ENCODE results near the gene TWIST2. TPM values are rescaled to one million over a fixed set of nuclear protein-coding genes. Genes with fewer than 3 reads are reported as not detected.

TWIST2 gene
- polyA plus RNA-seq, 1 donor from 2014 or later: not detected

DNA sequence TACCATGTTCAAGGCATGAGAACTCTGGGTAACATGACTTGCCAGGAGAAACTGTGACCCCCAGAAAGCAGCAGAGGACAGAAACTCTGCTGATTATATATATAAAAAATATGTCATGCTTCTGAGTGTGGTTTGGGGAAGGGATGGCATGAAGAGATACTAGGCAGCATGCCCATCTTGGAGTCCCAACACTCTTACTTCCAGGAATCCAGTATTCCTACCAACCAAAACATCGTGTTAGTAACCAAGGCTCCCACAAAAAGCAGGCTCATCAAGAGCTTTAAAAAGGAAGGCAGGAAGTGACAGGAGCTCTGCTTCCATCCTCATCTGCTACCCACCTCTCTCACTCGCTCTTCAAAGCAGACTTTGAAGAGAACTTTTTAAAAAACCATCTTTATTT lies 31.6 kb upstream of the TWIST2 start:
- Histone ChIP-seq H3K4me3 (ENCODE audit: low read length) (no peak overlapping the region), H2AFZ (ENCODE audit: low read depth, low read length) (no peak overlapping the region), H3K27me3 (ENCODE audit: insufficient read depth, low read depth, low read length) (no peaks in the 10 kb centered on the region), H3K79me2 (replicated peaks; ENCODE audit: insufficient read depth, low read length) (no peaks in the 10 kb centered on the region), H3K36me3 (ENCODE audit: insufficient read depth, low read length) (no peaks in the 10 kb centered on the region), H4K20me1 (ENCODE audit: insufficient read depth) (no peaks in the 10 kb centered on the region), H3K9me2 (ENCODE audit: insufficient read depth, low read length) (no peaks in the 10 kb centered on the region), H3F3A (ENCODE audit: insufficient read depth, low read length, poor library complexity, severe bottlenecking) (no peaks in the 10 kb centered on the region), H3K27ac (ENCODE audit: low read length) (no peak overlapping the region), H3K9me3 (ENCODE audit: low read length) (no peaks in the 10 kb centered on the region), H3K9ac (ENCODE audit: low read length) (no peak overlapping the region), H3K4me2 (ENCODE audit: low read length) (no peak overlapping the region)
- TF ChIP-seq RAD21 (conservative IDR thresholded peaks at IDR 0.05): no peak

DNA sequence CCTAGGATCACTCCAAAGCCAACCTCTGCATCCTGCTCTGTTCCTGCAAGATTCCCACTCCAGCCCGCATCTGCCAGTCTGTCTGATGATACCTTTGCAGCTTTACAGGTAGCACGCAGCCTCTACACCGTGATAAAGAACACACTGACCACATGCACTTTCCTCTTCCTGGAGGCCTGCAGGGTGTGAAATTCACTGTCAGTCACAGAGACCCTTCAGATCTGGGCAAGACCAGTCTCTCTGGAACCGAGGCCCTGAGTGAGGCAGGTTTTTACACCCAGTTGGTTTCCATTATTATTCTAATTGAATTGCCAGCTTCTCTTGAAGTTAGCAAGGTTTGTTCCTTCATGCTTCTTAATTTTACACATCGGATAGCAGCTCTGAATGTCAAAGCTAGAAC lies 30.5 kb upstream of the TWIST2 start:
- Histone ChIP-seq H3K27ac (ENCODE audit: low read length) (no peak overlapping the region), H3K79me2 (replicated peaks; ENCODE audit: insufficient read depth, low read length) (no peaks in the 10 kb centered on the region), H3K9ac (ENCODE audit: low read length) (no peak overlapping the region), H3K4me3 (ENCODE audit: low read length) (no peak overlapping the region), H3K9me3 (ENCODE audit: low read length) (no peaks in the 10 kb centered on the region), H3K4me2 (ENCODE audit: low read length) (no peak overlapping the region), H3F3A (ENCODE audit: insufficient read depth, low read length, poor library complexity, severe bottlenecking) (no peaks in the 10 kb centered on the region), H4K20me1 (ENCODE audit: insufficient read depth) (no peaks in the 10 kb centered on the region), H2AFZ (ENCODE audit: low read depth, low read length) (no peak overlapping the region), H3K27me3 (ENCODE audit: insufficient read depth, low read depth, low read length) (no peaks in the 10 kb centered on the region), H3K36me3 (ENCODE audit: insufficient read depth, low read length) (no peaks in the 10 kb centered on the region), H3K9me2 (ENCODE audit: insufficient read depth, low read length) (no peaks in the 10 kb centered on the region)
- TF ChIP-seq EZH2 (IDR thresholded peaks at IDR 0.05; ENCODE audit: borderline replicate concordance, insufficient read depth, low read length, poor library complexity, severe bottlenecking) (no peak), TAF1 (IDR thresholded peaks at IDR 0.05; ENCODE audit: low read depth) (no peak), RAD21 (conservative IDR thresholded peaks at IDR 0.05) (no peak)
- TF ChIP-seq, protein P1, sequence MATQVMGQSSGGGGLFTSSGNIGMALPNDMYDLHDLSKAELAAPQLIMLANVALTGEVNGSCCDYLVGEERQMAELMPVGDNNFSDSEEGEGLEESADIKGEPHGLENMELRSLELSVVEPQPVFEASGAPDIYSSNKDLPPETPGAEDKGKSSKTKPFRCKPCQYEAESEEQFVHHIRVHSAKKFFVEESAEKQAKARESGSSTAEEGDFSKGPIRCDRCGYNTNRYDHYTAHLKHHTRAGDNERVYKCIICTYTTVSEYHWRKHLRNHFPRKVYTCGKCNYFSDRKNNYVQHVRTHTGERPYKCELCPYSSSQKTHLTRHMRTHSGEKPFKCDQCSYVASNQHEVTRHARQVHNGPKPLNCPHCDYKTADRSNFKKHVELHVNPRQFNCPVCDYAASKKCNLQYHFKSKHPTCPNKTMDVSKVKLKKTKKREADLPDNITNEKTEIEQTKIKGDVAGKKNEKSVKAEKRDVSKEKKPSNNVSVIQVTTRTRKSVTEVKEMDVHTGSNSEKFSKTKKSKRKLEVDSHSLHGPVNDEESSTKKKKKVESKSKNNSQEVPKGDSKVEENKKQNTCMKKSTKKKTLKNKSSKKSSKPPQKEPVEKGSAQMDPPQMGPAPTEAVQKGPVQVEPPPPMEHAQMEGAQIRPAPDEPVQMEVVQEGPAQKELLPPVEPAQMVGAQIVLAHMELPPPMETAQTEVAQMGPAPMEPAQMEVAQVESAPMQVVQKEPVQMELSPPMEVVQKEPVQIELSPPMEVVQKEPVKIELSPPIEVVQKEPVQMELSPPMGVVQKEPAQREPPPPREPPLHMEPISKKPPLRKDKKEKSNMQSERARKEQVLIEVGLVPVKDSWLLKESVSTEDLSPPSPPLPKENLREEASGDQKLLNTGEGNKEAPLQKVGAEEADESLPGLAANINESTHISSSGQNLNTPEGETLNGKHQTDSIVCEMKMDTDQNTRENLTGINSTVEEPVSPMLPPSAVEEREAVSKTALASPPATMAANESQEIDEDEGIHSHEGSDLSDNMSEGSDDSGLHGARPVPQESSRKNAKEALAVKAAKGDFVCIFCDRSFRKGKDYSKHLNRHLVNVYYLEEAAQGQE (IDR thresholded peaks at IDR 0.05; ENCODE audit: borderline replicate concordance): no peak

DNA sequence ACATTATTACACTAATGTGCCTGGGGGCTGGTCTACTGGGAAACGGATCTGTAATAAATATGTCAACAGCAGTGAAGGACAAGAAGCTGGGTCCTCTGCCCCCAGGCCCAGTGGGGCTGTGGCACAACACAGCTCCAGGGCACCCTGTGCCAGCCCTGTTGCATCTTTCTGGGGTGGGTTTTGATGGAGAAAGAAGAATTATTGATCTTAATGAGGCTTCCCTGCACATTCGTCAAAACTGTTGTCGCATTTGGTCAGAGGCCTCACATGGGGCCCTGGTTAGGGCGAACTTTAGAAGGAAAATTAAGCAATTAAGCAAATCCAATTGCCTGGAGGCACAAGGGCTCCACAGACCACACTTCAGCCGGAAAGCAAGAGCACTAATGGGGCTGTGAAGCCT lies 30.0 kb upstream of the TWIST2 start:
- Histone ChIP-seq H3K9ac (ENCODE audit: low read length) (no peak overlapping the region), H3K79me2 (replicated peaks; ENCODE audit: insufficient read depth, low read length) (no peaks in the 10 kb centered on the region), H3K9me3 (ENCODE audit: low read length) (no peaks in the 10 kb centered on the region), H3K9me2 (ENCODE audit: insufficient read depth, low read length) (no peaks in the 10 kb centered on the region), H3F3A (ENCODE audit: insufficient read depth, low read length, poor library complexity, severe bottlenecking) (no peaks in the 10 kb centered on the region), H3K36me3 (ENCODE audit: insufficient read depth, low read length) (no peaks in the 10 kb centered on the region), H3K4me2 (ENCODE audit: low read length) (no peak overlapping the region), H2AFZ (ENCODE audit: low read depth, low read length) (no peak overlapping the region), H3K27me3 (ENCODE audit: insufficient read depth, low read depth, low read length) (no peaks in the 10 kb centered on the region), H3K27ac (ENCODE audit: low read length) (no peak overlapping the region), H3K4me3 (ENCODE audit: low read length) (no peak overlapping the region), H4K20me1 (ENCODE audit: insufficient read depth) (no peaks in the 10 kb centered on the region)
- TF ChIP-seq TAF1 (IDR thresholded peaks at IDR 0.05; ENCODE audit: low read depth): no peak
- TF ChIP-seq, protein P1 (IDR thresholded peaks at IDR 0.05; ENCODE audit: borderline replicate concordance): no peak
- no peak for TF ChIP-seq EP300 (conservative IDR thresholded peaks at IDR 0.05; ENCODE audit: poor library complexity, severe bottlenecking)

Data from neural cell (in vitro differentiated cells).